Epithelial cell of esophagus (primary cell): ENCODE data around the gene PTPRN2.
"Not testable (repeated sequence)": the region's sequence is repeated elsewhere in the genome, so short reads cannot be mapped to it uniquely, and the experiment has no call there.

Experiments used
- DNase-seq: peaks from one replicate; pipeline ENCODE4 v3.0.0; 2010; ENCODE audit warnings: low read depth
- H3K4me3 ChIP-seq: 2 replicates; pipeline ENCODE4 v1.5.1; 2011; ENCODE audit warnings: mild to moderate bottlenecking, low read length, control low read depth
- TF ChIP-seq, protein P1 (sequence below): IDR thresholded peaks from 2 replicates; pipeline ENCODE4 v1.5.1; 2011; ENCODE audit warnings: low read depth, mild to moderate bottlenecking, low read length, control low read depth, inconsistent platforms; ENCODE audit not compliant: insufficient read depth; ENCODE audit errors: missing control alignments

PTPRN2 gene

DNA sequence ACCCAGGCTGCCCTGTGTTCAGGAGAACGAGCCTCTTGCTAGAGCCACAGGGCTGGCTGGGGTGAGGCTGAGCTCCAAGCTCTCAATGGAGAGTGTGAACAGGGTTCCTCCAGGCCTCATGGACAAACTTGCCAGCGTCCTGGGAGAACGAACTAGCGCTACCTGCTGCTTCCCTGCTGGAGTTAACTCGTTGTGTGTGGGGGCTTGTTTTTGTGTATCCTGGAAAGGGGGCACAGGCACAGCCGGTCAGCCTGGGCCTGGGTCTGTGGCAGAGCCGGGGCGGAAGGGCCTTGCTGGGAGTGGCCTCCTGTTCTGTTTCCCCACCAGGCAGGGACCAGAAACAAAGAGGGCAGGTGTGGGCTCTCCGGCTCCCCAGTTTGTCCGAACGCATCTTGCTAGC, 991.6 kb downstream of the PTPRN2 start:
- no peak for DNase-seq
- TF ChIP-seq, protein P1, sequence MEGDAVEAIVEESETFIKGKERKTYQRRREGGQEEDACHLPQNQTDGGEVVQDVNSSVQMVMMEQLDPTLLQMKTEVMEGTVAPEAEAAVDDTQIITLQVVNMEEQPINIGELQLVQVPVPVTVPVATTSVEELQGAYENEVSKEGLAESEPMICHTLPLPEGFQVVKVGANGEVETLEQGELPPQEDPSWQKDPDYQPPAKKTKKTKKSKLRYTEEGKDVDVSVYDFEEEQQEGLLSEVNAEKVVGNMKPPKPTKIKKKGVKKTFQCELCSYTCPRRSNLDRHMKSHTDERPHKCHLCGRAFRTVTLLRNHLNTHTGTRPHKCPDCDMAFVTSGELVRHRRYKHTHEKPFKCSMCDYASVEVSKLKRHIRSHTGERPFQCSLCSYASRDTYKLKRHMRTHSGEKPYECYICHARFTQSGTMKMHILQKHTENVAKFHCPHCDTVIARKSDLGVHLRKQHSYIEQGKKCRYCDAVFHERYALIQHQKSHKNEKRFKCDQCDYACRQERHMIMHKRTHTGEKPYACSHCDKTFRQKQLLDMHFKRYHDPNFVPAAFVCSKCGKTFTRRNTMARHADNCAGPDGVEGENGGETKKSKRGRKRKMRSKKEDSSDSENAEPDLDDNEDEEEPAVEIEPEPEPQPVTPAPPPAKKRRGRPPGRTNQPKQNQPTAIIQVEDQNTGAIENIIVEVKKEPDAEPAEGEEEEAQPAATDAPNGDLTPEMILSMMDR, result no peak
- H3K4me3 ChIP-seq, result no peak overlapping the region

DNA sequence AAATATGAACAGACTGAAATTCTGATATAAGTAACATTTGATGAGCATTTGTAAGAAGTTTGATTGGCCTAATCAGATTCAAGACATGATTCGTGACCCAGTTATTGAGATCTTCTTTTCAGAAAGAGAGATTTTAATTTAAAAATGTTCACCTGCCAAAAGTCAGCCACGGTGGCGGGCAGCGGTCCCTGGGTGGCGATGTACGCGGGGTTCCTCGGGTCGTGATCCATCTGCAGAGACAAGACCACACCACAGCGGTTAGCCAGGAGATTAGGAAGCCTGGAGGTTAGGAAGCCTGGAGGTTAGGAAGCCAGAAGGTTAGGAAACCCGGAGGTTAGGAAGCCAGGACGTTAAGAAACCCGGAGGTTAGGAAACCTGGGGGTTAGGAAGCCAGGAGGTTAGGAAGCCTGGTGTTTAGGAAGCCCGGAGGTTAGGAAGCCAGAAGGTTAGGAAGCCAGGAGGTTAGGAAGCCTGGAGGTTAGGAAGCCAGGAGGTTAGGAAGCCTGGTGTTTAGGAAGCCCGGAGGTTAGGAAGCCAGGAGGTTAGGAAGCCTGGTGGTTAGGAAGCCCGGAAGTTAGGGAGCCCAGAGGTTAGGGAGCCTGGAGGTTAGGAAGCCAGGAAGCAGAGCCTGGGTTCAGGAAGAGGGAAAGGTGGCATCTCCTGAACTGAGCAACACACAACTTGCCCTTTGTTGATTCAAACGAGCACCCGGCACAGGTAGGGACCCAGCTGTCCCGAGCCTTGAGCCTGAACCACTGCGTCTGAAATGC, 992.4 kb downstream of the PTPRN2 start:
- TF ChIP-seq, protein P1, result no peak
- no peak for DNase-seq
- H3K4me3 ChIP-seq, result no peak overlapping the region

GRCh38 chr7:157594306-157594705, 993.3 kb downstream of the PTPRN2 start:
- no peak for DNase-seq
- no peak overlapping the region for H3K4me3 ChIP-seq
- TF ChIP-seq, protein P1, result no peak

DNA sequence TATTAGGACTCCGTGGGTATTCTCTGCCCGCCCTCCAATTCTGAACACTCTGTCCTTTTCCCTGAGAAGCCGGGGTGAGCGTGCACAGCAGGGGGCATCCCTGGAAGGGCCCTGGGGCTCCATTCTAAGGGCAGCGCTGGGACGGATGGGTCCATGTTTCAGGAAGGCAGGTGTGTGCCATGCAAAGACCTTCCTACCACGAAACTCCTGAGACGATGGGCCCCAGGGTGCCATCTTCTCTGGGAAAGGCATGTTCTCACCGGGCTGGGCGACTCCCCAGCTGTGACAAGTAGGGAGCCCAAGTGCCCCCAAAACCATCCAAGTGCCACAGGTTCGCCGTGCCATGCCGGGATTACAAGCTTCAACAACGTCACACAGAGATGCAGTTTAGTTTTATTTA, 994.1 kb downstream of the PTPRN2 start:
- no peak for DNase-seq
- TF ChIP-seq, protein P1, result no peak

DNA sequence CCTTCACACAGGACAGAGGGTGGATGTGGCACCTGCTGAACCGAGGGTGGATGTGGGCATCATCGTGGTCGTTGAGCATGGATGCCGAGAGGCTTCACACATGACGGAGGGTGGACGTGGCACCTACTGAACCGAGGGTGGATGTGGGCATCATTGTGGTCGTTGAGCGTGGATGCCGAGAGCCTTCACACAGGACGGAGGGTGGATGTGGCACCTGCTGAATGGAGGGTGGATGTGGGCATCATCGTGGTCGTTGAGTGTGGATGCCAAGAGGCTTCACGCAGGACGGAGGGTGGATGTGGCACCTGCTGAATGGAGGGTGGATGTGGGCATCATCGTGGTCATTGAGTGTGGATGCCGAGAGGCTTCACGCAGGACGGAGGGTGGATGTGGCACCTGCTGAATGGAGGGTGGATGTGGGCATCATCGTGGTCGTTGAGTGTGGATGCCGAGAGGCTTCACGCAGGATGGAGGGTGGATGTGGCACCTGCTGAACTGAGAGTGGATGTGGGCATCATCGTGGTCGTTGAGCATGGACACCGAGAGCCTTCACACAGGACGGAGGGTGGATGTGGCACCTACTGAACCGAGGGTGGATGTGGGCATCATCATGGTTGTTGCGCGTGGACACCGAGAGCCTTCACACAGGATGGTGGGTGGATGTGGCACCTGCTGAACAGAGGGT, 994.8 kb downstream of the PTPRN2 start:
- DNase-seq, result not testable (repeated sequence)

More for the DNA sequence above, 994.1 kb downstream of the PTPRN2 start:
- no peak overlapping the region for H3K4me3 ChIP-seq

DNA sequence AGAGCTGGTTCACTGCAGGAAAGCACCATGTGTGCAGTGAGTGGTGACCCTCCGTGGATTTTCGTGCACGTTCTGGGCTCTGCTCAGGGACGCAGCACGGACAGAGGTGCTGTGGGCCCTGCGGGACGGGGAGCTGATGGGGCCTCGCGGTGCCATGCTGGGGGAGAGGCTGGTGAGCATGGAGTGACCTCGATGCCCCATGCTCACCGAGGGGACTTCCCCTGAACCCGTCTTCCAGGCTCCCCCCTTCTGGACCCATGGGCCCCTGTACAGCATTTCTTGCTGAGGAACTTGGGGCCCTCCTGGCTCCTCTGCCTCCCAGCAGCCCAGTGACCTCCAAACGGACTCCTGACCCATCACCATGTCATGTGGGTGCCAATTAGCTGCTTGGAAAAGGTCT, 997.1 kb downstream of the PTPRN2 start:
- H3K4me3 ChIP-seq, result no peak overlapping the region
- DNase-seq, result no peak
- TF ChIP-seq, protein P1, result no peak

More for the DNA sequence above, 994.8 kb downstream of the PTPRN2 start:
- H3K4me3 ChIP-seq, result not testable (repeated sequence)

DNA sequence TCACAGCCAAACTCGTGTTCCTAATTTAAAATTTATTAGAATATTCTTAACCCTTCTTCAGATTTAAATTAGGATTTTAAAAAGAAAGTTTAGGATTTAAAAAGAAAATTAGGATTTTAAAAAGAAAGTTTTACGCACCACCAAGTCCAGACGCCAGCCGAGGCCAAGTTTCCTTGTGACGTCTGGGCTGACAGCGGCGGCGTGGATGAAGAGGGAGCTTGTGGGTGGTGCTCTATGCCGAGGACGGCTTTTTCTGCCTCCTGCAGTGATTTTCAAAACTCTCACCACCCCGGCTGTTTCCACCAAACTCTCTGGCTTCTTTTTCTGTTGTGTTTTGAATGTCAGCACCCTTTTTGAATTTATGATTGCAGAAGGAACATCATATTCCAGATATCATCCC, 997.9 kb downstream of the PTPRN2 start:
- no peak overlapping the region for H3K4me3 ChIP-seq
- no peak for DNase-seq
- TF ChIP-seq, protein P1, result no peak
